GM19035 (cell line): Measurements from ENCODE around the gene KLF16.
"Not testable (repeated sequence)": the region's sequence is repeated elsewhere in the genome, so short reads cannot be mapped to it uniquely, and the experiment has no call there.

ENCODE experiments used
- ATAC-seq: cut with Tn5 transposase; IDR thresholded peaks from one replicate; pipeline ENCODE4 v1.9.1; 2021; ENCODE audit not compliant: unreplicated experiment

The KLF16 gene

DNA sequence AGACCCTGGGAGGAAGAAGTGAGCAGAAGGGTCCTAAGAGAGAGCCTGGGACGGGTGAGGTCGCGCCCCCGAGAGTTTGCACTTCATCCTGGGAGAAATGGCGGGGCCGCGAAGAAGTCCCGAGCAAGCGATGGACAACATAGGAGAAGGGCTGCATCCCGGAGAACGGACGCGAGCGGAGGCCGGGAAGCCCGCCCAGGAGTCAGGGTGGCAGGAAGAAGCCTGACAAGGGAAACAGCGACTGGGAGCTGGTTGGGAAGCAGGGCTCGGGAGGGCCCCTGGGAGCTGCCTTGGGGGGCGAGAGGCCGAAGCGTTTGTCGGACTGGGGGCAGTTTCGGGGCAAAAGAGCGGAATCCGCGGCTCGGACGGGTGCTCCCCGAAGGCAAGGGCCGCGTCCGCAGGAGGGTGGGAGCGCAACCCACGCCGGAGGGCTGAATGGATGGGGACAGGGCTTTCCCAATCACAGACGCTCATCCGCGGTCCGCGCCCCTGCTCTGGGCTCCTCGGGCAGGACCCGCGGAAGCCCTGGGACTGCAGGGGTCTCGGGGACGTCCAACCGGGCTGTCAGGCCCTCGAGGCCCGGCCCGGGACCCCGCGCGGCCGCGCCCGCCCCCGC is 21.4 kb upstream of the KLF16 start:
- ATAC-seq, result peak; percentile 21

DNA sequence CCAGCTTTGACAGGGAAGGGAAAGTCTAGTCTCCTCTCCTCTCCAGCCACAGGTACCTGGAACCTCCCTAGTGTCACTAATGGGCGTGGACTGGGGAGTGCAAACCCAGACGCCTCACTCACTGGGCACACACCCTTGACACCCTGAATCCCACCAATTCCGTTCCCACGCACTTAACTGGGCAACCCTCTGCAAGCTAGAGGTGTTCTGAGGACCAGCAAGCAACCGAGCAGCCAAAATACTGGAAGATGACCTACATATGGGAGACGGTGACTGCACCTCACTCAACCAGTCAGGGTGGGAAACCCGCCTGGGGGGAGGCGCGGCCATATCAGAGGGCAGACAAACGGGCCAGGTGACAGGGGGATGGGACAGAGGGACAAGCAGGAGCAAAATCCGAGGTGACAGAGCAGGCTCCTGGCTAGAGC is 20.9 kb upstream of the KLF16 start:
- no peak for ATAC-seq

DNA sequence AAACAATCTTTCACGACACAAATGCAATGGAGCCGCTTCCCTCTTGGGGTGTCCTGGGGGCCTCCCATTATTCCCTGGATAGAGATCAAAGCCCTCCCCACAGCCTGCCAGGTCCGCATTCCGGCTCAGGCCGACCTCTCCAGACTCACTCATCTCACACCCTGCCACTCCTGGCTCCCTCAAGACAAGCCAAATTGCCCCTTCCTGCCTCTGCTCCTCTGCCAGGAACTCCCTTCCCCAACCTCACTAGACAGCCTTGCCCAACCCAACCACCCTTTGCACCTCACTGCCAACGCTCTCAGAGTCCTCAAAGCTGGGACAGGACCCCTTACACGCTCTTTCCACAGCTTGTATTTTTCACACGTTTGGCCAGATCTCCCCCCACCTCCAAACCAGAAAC is 20.4 kb upstream of the KLF16 start:
- ATAC-seq, result no peak

DNA sequence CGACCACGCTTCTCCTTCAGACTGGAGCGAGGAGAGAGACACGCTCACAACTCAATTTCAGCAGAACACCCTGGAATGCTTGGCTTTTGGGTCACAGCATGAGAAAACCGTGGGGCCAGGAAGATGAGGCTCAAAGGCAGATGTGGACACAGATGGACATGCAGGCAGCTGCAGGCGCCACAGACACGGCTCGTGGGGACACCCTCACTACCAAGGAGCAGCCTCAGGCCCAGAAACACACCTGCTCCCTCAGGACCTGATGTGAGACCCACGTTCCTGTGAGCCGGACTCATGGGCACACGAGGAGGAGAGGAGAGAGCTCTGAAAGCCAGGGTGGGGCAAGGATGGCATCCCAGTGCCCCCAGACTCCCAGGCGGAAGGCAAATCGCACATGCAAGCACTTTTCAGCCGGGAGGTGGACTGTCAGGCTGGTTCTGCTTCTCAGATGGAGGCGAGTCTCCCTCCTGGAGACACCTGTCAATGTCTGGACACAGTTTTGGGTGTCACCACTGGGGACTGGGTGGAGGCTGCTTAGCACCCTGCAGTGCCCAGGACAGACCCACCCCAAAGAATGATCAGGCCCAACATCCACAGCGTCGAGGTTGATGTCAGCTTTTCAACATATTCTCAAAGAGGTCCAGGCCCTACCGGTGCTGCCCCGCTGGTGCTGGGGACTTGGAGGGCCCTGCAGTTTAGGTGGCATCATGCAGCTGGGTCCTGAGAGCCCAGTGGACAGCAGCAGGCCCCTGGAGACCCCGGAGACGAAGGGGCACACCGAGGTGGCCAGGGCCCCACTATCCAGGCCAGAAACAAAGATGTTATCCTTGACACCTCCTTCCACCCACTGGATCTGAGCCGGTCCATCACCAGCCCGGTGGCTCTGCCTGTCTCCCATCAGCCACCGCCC is 19.7 kb upstream of the KLF16 start:
- no peak for ATAC-seq

DNA sequence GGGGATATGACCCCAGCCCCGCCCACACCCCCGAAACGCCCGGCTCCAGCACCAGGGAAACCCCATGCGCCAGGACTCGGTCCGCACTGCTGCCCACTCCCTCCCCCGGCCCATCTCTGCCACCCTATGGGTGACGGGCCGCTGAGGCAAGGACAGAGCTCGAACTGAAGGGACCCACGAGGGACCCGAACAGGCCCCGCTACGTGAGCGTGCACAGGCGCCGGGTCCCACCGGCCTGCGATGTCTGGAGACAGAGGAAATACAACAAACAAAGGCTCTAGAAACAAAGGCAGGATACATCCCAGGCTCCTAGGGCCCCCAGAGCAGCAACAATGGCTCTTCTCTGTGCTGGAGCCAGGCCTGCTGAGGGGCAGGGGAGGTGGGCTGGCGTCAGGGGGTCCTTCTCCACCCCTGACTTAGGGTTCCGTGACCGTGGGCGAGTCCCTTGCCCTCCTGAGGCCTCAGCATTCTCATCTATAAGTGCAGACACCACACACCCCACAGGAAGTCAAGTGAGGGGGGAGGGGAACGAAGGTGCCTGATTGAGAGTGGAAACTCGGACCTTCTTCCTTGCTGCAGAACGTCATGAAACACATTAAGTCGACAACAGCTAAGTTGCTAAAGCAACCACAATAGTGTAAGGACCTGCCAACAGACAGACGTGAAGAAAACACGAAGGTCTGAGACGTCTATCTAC is 18.9 kb upstream of the KLF16 start:
- ATAC-seq, result no peak

DNA sequence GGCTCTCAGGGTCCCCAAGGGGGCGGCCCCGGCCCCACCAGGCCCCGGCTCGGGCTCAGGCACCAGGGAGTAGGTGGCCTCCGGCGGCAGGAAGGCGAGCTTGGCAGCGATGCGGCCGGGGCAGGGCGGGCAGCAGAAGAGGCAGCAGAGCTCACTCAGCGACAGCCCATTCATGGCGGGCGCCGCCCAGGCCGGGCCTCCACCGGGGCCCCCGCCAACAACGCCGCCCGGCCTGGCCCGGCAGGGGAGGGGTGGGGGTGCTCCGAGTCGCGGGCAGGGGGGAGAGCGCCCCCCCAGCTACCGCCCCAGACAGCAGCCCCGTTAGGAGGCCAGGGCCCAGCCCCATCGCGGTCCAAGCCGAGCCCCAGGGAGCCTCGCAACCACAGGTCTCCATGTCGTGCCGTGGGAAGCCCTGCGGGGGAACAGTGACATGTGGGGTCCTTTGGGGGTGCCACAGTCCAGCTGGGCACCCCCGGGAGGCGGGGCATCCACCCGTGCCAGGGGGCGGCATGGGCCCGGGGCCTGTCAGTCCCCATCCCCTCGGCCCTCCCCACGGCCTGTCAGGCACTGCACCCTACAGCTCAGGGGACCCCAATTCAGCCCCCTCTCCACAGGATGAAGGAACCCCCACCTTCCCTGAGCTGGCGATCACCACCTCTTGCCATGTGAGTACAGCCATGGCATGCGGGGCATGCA is 18.2 kb upstream of the KLF16 start:
- ATAC-seq, result not testable (repeated sequence)

DNA sequence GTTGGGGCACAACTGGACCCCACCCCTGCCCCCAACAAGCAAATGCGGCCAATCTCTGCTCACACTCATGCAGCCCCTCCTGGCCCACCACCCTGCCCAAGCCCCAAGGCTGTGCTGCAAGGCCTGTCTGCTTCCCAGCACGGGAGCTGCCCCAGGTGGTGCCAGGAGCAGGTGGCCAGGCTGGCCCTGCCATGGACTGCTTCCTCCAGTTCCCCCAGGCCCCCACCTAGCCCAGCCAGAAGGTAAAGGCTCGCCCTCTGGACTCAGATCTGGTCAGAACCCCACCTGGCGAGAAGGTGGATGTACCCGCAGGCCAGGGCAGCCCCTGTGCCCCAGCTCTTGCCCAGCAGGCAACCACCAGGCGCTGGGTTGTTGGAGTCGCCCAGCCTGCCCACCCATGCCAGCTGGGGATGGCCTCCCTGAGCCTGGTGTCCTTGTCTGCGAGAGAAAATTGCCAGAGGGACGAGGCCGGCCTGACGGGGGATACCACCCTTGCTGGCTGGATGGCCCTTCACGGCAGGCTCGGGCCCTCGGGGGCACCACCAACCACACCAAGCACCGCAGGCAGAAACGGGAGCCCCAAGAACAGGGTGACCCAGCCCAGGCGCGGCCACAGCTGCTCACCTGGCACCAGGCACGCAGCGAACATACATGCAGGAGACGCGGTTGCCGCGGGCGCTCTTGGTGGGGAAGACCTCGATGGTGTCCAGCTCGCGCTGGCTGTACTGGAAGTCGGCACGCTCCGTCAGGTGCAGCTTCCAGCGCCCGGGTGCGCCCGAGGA is 17.4 kb upstream of the KLF16 start:
- ATAC-seq, result no peak

DNA sequence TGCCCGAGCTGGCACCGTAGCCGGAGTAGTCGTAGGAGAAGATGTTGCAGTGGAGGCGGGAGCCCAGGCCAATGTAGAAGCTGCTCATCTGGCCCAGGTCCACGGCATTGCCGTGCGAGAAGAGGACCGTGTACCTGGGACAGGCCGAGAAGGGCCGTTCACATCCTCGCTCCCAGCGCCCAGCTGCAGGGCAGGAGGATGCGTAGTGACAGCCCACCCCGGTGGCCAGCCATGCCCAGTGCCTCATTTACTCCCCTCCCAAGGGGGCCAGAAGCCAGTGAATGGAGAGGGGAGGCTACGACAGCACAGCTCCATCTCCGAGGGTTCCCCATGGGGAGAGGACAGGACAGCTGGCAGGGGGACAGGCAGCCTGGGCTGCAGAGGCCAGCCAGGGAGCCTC is 16.6 kb upstream of the KLF16 start:
- ATAC-seq, result not testable (repeated sequence)

DNA sequence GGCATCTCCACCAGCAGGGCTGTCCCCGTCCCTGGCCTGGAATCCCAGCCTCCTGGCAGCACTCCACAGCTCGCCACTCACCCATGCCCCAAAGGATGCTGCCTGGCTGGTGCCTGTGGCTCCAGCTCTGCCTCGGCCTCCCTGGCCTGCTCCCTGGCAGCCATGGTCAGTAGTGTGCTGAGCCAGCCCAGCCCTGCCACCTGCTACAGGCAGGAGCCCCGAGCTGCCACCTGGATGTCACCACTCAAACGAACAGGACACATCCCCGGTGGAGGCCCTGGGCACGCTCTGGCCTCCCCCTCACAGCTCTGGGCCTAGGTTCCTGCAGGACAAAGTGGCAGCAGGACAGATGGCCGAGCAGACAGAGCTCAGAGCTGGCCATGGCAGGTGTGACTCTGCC is 15.2 kb upstream of the KLF16 start:
- ATAC-seq, result not testable (repeated sequence)

DNA sequence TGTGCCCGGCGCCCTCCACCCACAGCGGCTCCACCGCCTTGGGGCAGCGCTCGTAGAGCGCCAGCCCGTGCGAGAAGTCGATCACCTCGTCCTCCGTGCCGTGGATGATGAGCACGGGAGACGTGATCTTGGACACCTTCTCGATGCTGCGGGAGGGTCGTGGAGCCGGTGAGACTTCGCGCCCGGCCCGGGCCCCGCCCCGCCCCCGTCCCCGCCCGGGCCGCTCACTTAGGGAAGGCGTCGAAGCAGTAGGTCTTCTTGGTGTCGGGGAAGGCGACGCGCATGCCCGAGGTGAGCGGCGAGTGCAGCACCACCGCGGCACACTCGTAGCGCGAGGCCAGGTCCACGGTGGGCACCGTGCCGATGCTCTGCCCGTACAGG is 13.9 kb upstream of the KLF16 start:
- ATAC-seq, result not testable (repeated sequence)

DNA sequence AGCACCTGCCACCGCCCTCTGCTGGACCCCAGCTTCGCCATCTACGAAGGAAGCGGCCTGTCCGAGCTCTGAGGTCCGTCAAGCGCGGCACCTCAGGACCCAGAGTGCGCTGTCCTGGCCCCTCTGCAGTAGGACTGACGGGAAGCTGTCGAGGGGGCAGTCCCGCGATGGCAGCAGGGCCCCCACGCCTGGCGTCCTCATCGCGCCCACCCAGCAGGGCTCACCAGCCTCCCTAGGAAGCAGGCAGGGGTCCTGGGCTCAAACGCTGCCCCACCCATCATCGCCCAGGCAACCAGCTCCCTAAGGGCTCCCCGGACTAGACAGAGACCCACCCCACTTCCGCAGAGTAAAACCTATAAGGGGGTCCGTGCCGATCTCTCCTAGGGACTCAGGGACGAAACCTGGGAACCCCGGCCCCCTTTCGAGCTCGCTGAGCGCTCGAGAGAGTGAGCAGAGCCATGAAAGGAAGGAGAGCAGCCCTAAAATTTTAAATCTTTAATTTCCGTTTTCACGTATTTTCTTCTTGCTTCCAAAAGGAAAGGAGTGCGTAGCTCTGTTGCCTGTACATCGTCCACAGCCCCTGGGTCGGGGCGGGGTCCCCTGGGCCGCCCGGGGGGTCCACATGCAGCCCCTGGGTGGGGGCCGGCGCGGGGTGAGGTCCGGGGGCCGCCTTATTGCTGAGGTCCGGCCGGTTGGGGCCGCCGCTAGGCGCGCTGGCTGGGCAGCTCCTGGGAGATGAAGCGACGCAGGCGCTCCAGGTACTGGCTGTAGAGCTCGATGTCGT is 13.3 kb upstream of the KLF16 start:
- peak; percentile 3 for ATAC-seq

DNA sequence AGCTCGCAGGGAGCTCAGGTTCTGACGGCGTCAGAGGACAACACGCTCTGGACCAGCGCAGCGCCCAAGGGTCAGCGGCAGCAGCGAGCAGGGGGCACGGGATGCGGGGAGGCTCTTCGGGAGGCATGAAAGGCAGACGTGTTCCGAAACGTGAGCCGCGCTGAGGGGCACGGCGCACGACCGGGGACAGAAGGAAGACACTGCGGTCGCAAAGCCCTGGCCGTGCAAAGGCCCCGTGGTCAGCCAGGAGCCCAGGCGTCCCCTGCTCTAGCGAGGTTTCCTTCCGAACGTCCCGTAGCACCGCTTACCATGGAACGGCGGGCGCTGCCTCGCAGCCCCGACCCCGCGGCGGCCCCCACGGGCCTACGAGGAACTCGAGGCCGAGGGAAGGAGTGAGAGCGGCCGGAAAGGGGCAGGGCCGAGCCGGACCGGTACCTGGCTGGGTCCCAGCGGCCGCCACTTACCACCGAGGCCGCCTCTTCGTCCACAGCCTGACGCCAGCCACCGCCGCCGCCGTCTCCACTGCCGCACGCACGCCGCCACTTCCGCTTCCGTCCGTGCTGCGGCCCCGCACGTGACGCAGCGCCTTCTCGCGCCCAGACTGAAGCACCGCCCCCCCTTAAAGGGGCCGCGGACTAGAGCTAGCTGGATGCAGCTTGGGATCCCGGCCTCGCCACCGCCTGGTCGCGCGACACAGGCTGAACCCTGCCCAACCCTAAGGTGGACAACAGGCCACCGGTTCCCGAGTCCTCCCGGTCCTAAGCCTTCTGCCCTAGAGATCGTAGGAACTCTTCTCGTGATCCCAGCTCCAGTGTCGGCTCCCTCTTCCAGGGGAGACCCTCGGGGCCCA is 12.5 kb upstream of the KLF16 start:
- ATAC-seq, result peak; percentile 85

DNA sequence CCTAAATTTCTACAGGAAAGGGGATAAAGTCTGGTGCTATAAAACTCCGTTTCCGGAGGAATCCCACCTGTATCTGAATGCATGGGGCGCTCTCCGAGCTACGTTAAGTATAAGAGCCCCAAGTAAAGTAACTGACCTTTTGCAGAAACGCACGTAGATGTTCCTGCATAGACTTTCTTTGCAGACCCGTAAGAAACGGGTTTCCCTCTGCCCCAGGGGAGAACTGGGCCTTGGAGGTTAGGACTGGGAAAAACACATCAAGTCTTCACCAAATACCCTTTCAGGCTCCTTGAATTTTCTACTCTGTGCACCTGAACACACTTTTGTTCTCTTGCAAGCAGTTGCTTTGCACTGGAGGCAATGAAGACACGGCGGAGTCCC is 11.9 kb upstream of the KLF16 start:
- ATAC-seq, result not testable (repeated sequence)

DNA sequence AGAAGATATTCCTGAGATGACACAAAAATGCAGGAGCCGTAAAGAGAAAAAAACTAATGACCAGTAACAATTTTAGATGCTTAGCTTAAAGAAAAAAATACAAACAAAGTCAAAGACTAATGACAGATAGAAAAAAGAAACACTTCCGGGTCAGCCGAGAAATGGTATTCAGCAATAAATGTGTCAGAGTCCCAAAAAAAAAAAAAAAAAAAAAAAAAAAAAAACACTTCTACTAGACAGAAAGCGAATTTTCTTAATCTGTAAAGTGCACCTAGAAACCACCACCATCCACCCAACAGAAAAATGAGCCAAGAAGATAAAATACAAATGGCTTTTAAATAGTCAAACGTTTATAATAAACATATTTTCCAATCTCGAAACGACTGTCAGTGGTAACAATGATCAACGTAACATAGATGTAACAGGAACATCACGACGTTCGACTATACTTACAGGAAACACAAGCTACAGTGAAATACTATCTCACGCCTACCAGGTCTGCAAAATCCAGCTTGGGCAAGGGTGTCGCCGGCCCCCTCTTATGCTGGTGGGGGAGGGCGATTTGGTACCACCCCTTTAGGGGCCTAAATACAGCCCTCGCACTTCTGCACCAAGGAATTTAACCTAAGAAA is 11.3 kb upstream of the KLF16 start:
- no peak for ATAC-seq

DNA sequence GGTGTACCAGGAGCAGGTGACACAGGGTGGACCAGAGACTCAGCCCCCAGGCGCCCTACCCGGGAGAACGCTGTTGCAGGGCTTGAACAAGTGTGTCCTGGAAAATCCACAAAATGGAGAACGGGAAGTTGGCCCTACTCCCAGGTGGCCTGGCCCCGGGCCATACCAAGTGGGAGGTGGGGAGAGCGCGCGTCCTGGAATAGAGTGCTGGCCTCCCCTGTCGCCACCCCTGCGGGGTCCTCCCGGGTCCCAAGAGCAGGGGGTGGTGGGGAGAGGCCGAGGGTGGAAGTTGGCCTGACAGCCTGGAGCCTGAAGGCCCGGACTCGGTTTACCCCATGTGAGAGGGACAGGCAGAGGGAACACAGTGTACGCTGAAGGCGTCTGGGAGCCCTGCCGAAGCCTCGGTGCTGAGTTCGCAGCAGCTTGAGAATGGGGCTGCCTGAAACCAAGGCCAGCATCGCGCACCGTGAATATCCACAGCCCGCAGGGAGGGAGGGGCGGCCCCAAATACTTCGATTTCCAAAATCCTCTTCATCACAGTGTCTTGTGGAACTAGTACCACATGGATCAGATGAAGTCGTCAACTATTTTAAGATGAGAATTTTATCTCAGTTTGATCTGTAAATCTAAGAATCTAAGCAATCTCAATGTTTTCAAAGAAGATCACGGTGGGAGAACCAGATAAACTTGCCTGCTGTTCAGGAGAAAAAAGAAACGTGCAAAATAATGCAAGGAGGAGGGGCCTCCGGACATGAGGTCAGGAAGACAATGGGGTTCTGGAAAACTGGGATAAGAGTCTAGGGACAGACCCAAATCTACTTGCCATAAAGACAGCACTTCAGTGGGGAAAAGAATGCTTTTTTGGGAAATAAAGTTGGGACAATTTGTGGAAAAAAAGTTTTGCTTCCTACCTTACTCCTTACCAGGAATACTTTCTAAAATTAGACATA is 10.4 kb upstream of the KLF16 start:
- no peak for ATAC-seq

DNA sequence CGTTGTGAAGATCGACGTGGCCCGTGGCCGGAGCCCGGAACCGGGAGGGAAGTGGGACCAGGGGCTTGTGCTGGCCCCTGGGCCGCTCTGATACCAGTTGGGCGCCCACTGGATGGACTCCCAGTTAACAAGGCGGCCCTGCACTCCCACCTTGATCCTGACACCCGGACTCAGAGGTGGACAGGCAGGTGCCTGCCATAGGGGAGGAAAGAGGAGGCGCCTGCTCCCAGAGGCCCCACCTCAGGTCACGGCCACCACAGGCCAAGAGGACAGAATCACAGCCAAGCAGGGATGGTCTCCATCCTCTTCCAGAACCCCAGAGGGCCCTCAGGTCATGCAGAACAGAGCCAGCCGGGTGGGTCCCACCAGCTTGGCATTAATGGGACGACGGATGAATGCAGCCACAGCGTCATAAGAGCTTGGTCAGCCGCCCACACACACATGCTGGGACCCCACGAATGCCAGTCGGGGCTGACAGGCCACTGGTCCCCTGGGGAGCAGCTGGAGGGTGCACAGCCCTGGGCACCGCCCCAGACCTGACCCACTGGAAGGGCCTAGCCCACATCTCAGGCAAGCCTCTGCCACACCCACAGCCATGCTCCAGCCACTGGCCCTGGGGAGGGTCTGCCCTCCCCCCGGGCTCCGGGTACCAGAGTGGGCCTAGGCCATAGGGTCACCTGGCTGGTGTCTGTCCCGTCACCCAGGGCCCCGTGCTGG is 9.6 kb upstream of the KLF16 start:
- ATAC-seq, result no peak

DNA sequence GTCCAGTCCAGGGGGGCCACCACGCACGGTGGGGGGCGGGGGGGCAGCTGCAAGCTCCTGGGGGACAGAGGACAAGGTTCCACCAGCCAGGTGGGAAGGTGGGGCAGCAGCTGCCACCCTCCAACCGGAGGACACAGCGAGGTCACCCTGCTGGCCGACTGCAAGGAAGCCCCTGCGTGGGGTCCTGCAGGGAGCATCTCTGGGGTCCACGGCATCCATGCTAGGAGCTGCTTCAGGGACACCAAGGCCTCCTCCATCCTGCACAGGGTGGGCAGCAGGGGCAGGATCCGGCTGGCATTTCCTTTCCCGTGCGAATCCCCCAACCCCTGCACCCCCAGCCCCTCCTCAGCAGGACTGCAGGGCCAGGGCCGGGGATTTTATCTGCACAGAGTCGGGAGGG is 8.3 kb upstream of the KLF16 start:
- ATAC-seq, result no peak
